OCI-LY1 (cell line): Measurements from ENCODE around the gene CBR4.

Source experiments
- H2AFZ ChIP-seq: fragments of 200-600 bp; sonication (generic), shearing (Covaris generic); 2 replicates; pipeline ENCODE4 v1.6.0; 2014; ENCODE audit warnings: antibody characterized with exemption, mild to moderate bottlenecking, low read length
- H3F3A ChIP-seq: fragments of 200-600 bp; sonication (generic), shearing (Covaris generic); 2 replicates; pipeline ENCODE4 v1.6.0; 2014; ENCODE audit warnings: mild to moderate bottlenecking, antibody characterized with exemption, low read length, moderate library complexity; ENCODE audit not compliant: insufficient read depth
- H3K27ac ChIP-seq: fragments of 200-600 bp; sonication (generic); 2 replicates; pipeline ENCODE4 v1.5.1; 2014; ENCODE audit warnings: low read length, mixed run types, mild to moderate bottlenecking, low read depth; ENCODE audit not compliant: poor library complexity, severe bottlenecking
- H3K27me3 ChIP-seq: fragments of 200-600 bp; sonication (generic); 2 replicates; pipeline ENCODE4 v1.6.0; 2014; ENCODE audit warnings: antibody characterized with exemption, mild to moderate bottlenecking, low read length, moderate library complexity; ENCODE audit not compliant: insufficient read depth
- H3K36me3 ChIP-seq: fragments of 200-600 bp; sonication (generic); 2 replicates; pipeline ENCODE4 v1.6.1; 2014; ENCODE audit warnings: mild to moderate bottlenecking, antibody characterized with exemption, low read length, moderate library complexity, mixed read lengths; ENCODE audit not compliant: insufficient read depth
- H3K4me1 ChIP-seq: fragments of 200-600 bp; sonication (generic); 2 replicates; pipeline ENCODE4 v1.5.1; 2014; ENCODE audit warnings: mild to moderate bottlenecking, low read length, moderate library complexity; ENCODE audit not compliant: insufficient read depth, severe bottlenecking
- H3K4me2 ChIP-seq: fragments of 200-600 bp; sonication (generic), shearing (Covaris generic); 2 replicates; pipeline ENCODE4 v1.6.1; 2014; ENCODE audit warnings: low read length
- H3K4me3 ChIP-seq: fragments of 200-600 bp; sonication (generic); 2 replicates; pipeline ENCODE4 v1.5.1; 2014; ENCODE audit warnings: low read length, low read depth, mild to moderate bottlenecking, mixed read lengths; ENCODE audit not compliant: poor library complexity, severe bottlenecking
- H3K79me2 ChIP-seq: fragments of 200-600 bp; shearing (Covaris generic); 2 replicates; pipeline ENCODE4 v1.6.1; 2016; ENCODE audit warnings: mixed run types, low read length, mixed read lengths; ENCODE audit not compliant: insufficient read depth
- H3K9ac ChIP-seq: fragments of 200-600 bp; sonication (generic), shearing (Covaris generic); 2 replicates; pipeline ENCODE4 v1.6.1; 2014; ENCODE audit warnings: mild to moderate bottlenecking, low read length, mixed read lengths
- H3K9me2 ChIP-seq: fragments of 200-600 bp; sonication (generic), shearing (Covaris generic); 2 replicates; pipeline ENCODE4 v1.6.1; 2014; ENCODE audit warnings: low read depth, mild to moderate bottlenecking, low read length, mixed read lengths
- H3K9me3 ChIP-seq: fragments of 200-600 bp; shearing (Covaris generic); 2 replicates; pipeline ENCODE4 v1.6.1; 2014; ENCODE audit warnings: low read length, mixed read lengths
- H4K20me1 ChIP-seq: fragments of 200-600 bp; sonication (generic), shearing (Covaris generic); 2 replicates; pipeline ENCODE4 v1.6.0; 2016; ENCODE audit warnings: mild to moderate bottlenecking, low read length; ENCODE audit not compliant: insufficient read depth
- EZH2 ChIP-seq: fragments of 200-600 bp; sonication (generic), shearing (Covaris generic); IDR thresholded peaks from 2 replicates; pipeline ENCODE4 v1.8.0; 2017; ENCODE audit warnings: borderline replicate concordance, mixed run types, mild to moderate bottlenecking, antibody characterized with exemption, low read length, moderate library complexity, mixed read lengths
- TF ChIP-seq, protein P1 (sequence below): fragments of 200-600 bp; sonication (generic), shearing (Covaris generic); IDR thresholded peaks from 2 replicates; pipeline ENCODE4 v1.5.1; 2017; ENCODE audit warnings: mild to moderate bottlenecking, antibody characterized with exemption, low read length, moderate library complexity, mixed read lengths

CBR4 gene

DNA sequence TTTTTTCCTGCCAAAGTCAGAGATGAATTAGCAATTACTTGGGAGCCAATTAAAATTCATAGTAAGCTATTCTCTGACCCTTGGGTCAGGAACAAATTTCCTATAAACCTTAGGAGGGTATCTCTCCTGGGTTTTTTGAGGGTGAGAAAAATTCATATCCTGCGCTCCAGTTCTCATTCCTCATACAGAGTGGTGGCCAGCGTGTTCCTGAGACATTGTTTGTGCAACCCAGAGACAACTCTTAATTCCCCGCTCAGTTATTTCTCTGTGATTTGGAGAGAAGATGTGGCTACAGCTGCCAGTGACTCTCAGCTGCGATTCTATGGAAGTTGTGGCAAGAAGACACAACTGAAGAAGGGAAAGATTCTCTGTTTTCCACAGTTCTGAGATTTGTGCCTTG, 37.9 kb upstream of the CBR4 start:
- H3F3A ChIP-seq = no peaks in the 10 kb centered on the region
- no peaks in the 10 kb centered on the region for H3K36me3 ChIP-seq
- H3K4me3 ChIP-seq = no peak overlapping the region
- no peaks in the 10 kb centered on the region for H3K9me2 ChIP-seq
- H3K27ac ChIP-seq = no peak overlapping the region
- no peak for TF ChIP-seq EZH2
- TF ChIP-seq, protein P1, sequence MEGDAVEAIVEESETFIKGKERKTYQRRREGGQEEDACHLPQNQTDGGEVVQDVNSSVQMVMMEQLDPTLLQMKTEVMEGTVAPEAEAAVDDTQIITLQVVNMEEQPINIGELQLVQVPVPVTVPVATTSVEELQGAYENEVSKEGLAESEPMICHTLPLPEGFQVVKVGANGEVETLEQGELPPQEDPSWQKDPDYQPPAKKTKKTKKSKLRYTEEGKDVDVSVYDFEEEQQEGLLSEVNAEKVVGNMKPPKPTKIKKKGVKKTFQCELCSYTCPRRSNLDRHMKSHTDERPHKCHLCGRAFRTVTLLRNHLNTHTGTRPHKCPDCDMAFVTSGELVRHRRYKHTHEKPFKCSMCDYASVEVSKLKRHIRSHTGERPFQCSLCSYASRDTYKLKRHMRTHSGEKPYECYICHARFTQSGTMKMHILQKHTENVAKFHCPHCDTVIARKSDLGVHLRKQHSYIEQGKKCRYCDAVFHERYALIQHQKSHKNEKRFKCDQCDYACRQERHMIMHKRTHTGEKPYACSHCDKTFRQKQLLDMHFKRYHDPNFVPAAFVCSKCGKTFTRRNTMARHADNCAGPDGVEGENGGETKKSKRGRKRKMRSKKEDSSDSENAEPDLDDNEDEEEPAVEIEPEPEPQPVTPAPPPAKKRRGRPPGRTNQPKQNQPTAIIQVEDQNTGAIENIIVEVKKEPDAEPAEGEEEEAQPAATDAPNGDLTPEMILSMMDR = no peak
- no peak overlapping the region for H3K4me2 ChIP-seq
- H3K79me2 ChIP-seq = no peaks in the 10 kb centered on the region
- H3K27me3 ChIP-seq = 0 out of 2 replicates have a peak, but pooled peaks cover 2% of the 10 kb centered on the region
- no peak overlapping the region for H2AFZ ChIP-seq
- H3K9ac ChIP-seq = no peak overlapping the region
- H3K9me3 ChIP-seq = no peaks in the 10 kb centered on the region
- no peaks in the 10 kb centered on the region for H3K4me1 ChIP-seq
- no peaks in the 10 kb centered on the region for H4K20me1 ChIP-seq

DNA sequence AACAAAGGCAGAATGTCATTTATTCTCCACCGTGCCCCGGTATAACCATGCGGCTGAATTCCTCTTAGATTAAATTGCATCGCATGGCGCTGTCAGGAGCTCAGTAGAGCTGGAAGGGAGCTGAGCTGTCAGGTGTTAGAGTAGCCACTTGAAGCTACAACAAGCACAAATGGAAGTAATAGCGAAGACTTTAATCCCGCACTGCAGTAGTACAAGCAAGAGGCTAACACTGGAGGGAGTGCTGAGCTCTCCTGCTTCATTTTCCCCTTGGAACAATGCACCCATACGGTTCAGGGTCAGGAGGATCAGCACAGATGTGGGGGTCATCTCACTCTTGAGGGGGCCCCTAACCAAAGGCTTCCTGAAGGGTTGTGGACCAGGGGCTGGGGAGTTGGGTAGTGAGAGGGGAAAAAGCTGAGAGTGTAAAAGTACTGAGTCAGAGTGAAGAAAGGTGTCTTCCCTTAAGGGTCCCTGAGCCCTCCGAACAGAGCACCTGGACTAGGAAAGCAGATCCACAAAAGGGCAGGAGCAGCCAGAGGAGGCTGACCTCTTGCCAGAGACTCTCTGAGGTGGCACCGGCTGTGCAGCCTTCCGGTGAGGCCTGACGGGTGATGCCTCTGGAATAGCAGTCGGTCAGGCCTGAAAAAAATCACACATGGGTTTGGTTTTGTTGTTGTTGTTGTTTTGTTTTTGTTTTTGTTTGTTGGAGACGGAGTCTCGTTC, 36.0 kb upstream of the CBR4 start:
- no peaks in the 10 kb centered on the region for H3K79me2 ChIP-seq
- no peaks in the 10 kb centered on the region for H3K36me3 ChIP-seq
- H3K4me1 ChIP-seq = no peaks in the 10 kb centered on the region
- no peak overlapping the region for H3K9ac ChIP-seq
- no peaks in the 10 kb centered on the region for H4K20me1 ChIP-seq
- H3K9me3 ChIP-seq = no peaks in the 10 kb centered on the region
- H3F3A ChIP-seq = no peaks in the 10 kb centered on the region
- no peak overlapping the region for H3K4me3 ChIP-seq
- no peak overlapping the region for H2AFZ ChIP-seq
- H3K9me2 ChIP-seq = no peaks in the 10 kb centered on the region
- TF ChIP-seq EZH2 = no peak
- TF ChIP-seq, protein P1 = no peak
- no peaks in the 10 kb centered on the region for H3K27me3 ChIP-seq
- no peak overlapping the region for H3K4me2 ChIP-seq
- H3K27ac ChIP-seq = no peak overlapping the region

DNA sequence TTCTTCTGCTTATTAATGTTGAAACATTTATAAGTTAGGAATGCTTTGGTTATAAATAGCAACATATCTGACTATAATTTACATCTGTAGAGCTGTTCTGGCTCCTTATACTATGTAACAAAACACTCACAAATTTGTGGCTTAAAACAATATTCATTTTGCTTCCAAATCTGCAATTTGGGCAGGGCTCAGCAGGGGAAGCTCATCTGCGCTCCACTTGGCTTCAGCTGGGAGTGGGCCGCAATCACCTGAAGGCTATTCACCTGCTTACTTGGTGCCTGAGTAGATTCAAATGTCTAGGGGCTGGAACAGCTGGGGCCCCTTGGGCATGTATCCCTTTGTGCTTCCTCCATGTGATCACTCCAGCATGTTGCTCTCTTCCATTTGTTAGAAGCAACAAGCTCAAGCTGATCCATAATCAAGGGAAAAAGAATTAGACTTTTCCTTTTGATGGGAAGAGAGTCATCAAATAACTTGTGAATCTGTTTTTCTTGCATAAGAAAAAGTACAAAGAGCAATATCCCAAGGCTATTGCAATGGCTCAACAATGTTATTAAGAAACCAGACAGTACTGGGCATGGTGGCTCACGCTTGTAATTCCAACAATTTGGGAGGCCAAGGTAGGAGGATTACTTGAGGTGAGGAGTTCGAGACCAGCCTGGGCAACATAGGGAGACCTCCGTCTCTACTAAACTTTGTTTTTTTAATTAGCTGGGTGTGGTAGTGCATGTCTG, 34.8 kb upstream of the CBR4 start:
- H3K4me2 ChIP-seq = no peak overlapping the region
- H3K27me3 ChIP-seq = no peaks in the 10 kb centered on the region
- no peaks in the 10 kb centered on the region for H3F3A ChIP-seq
- no peak overlapping the region for H3K4me3 ChIP-seq
- no peaks in the 10 kb centered on the region for H3K36me3 ChIP-seq
- H3K9ac ChIP-seq = no peak overlapping the region
- no peaks in the 10 kb centered on the region for H3K9me2 ChIP-seq
- no peak overlapping the region for H2AFZ ChIP-seq
- no peaks in the 10 kb centered on the region for H4K20me1 ChIP-seq
- TF ChIP-seq, protein P1 = no peak
- TF ChIP-seq EZH2 = no peak
- no peaks in the 10 kb centered on the region for H3K79me2 ChIP-seq
- no peaks in the 10 kb centered on the region for H3K9me3 ChIP-seq
- no peak overlapping the region for H3K27ac ChIP-seq
- no peaks in the 10 kb centered on the region for H3K4me1 ChIP-seq
